CD14-positive monocyte (primary cell): ENCODE results near the gene CDC14C. TPM values are rescaled to one million over a fixed set of nuclear protein-coding genes. Genes with fewer than 3 reads are reported as not detected.

Experiments
- DNase-seq, 3 donors: peaks; one replicate each; pipeline ENCODE4 v3.0.0-alpha.2; 2011 to 2022
- H2AFZ ChIP-seq: 2 replicates; pipeline ENCODE4 v1.6.0; 2012; ENCODE audit warnings: mild to moderate bottlenecking, low read depth, low read length, inconsistent platforms; ENCODE audit not compliant: insufficient read depth, poor library complexity, severe bottlenecking
- H3K27ac ChIP-seq, 2 donors: 1 replicate in 1 of 2; 2 replicates in 1 of 2; pipeline ENCODE4 v1.5.1; 2012 to 2013; ENCODE audit warnings: low read length in 2 of 2, control low read depth in 1 of 2, inconsistent platforms in 1 of 2, low read depth in 1 of 2, mild to moderate bottlenecking in 1 of 2
- H3K27me3 ChIP-seq, 2 donors: one replicate each; pipeline versions ENCODE4 v1.6.0 to v1.6.1; 2011 to 2013; ENCODE audit warnings: low read length in 2 of 2; ENCODE audit not compliant: control insufficient read depth in 2 of 2, insufficient read depth in 2 of 2
- H3K36me3 ChIP-seq, 2 donors: replicated peaks in 1 of 2; 1 replicate in 1 of 2; 2 replicates in 1 of 2; pipeline versions ENCODE4 v1.5.1 to v1.6.1; 2012 to 2013; ENCODE audit warnings: low read length in 2 of 2, control low read depth in 1 of 2, inconsistent platforms in 1 of 2, mild to moderate bottlenecking in 1 of 2; ENCODE audit not compliant: insufficient read depth in 2 of 2, control insufficient read depth in 1 of 2
- H3K4me1 ChIP-seq, 2 donors: 1 replicate in 1 of 2; 2 replicates in 1 of 2; pipeline versions ENCODE4 v1.5.1 to v1.6.1; 2012 to 2013; ENCODE audit warnings: low read length in 2 of 2, control low read depth in 1 of 2, inconsistent platforms in 1 of 2, mild to moderate bottlenecking in 1 of 2, moderate library complexity in 1 of 2; ENCODE audit not compliant: insufficient read depth in 2 of 2, control insufficient read depth in 1 of 2
- H3K4me2 ChIP-seq: replicated peaks from 2 replicates; pipeline ENCODE3; 2012; ENCODE audit warnings: low read length, moderate library complexity, mild to moderate bottlenecking; ENCODE audit not compliant: poor library complexity, severe bottlenecking; ENCODE audit errors: extremely low read depth
- H3K4me3 ChIP-seq, 3 experiments: fragments of 200-600 bp in 1 of 3; sonication (generic) in 1 of 3; replicated peaks in 1 of 3; 1 replicate in 2 of 3; 2 replicates in 1 of 3; pipeline ENCODE4 v1.5.1; 2011 to 2013; ENCODE audit warnings: low read length in 3 of 3, mild to moderate bottlenecking in 3 of 3, control low read depth in 2 of 3, low read depth in 2 of 3, inconsistent platforms in 1 of 3, moderate library complexity in 1 of 3
- H3K79me2 ChIP-seq: 2 replicates; pipeline ENCODE4 v1.6.0; 2012; ENCODE audit warnings: mild to moderate bottlenecking, control low read depth, inconsistent platforms, low read length, moderate library complexity; ENCODE audit not compliant: insufficient read depth
- H3K9ac ChIP-seq: 2 replicates; pipeline ENCODE4 v1.6.0; 2017; ENCODE audit warnings: low read length, mild to moderate bottlenecking; ENCODE audit not compliant: insufficient read depth, poor library complexity, severe bottlenecking
- H3K9me3 ChIP-seq, 2 donors: replicated peaks in 1 of 2; 1 replicate in 1 of 2; 2 replicates in 1 of 2; pipeline versions ENCODE4 v1.5.1 to v1.6.1; 2012 to 2013; ENCODE audit warnings: low read length in 2 of 2, control low read depth in 1 of 2; ENCODE audit not compliant: control insufficient read depth in 1 of 2, insufficient read depth in 1 of 2
- H4K20me1 ChIP-seq: 2 replicates; pipeline ENCODE4 v1.6.0; 2012; ENCODE audit warnings: mild to moderate bottlenecking, low read length, control low read depth, moderate library complexity; ENCODE audit not compliant: insufficient read depth
- H3K27ac Mint-ChIP-seq, 7 donors: one replicate each; pipeline ENCODE4 v1.8.0; 2020; ENCODE audit warnings: mild to moderate bottlenecking in 7 of 7, mixed read lengths in 7 of 7, moderate library complexity in 6 of 7, inconsistent platforms in 2 of 7
- H3K27me3 Mint-ChIP-seq, 3 donors: one replicate each; pipeline ENCODE4 v1.8.0; 2021 to 2022; ENCODE audit warnings: low read depth in 3 of 3, mild to moderate bottlenecking in 3 of 3, mixed read lengths in 3 of 3, moderate library complexity in 3 of 3, inconsistent platforms in 1 of 3
- H3K36me3 Mint-ChIP-seq, 2 donors: one replicate each; pipeline ENCODE4 v1.8.0; 2020; ENCODE audit warnings: mixed read lengths in 2 of 2, inconsistent platforms in 1 of 2, mild to moderate bottlenecking in 1 of 2
- H3K4me1 Mint-ChIP-seq: one replicate; pipeline ENCODE4 v1.8.0; 2020; ENCODE audit warnings: mild to moderate bottlenecking, mixed read lengths
- H3K4me3 Mint-ChIP-seq, 2 donors: one replicate each; pipeline ENCODE4 v1.8.0; 2020; ENCODE audit warnings: mild to moderate bottlenecking in 2 of 2, mixed read lengths in 2 of 2, moderate library complexity in 1 of 2
- H3K9me3 Mint-ChIP-seq, 7 donors: one replicate each; pipeline ENCODE4 v1.8.0; 2020 to 2022; ENCODE audit warnings: mixed read lengths in 7 of 7, mild to moderate bottlenecking in 6 of 7, moderate library complexity in 6 of 7, inconsistent platforms in 2 of 7
- WGBS: methylation state at CpG from one replicate; pipeline ENCODE4 v1.1.5; 2013; ENCODE audit warnings: missing lambda C conversion rate; ENCODE audit not compliant: insufficient coverage; 5-methylcytosine and 5-hydroxymethylcytosine counted together
- intact Hi-C, 2 donors: fragments of 100-400 bp; cut with micrococcal nuclease; formaldehyde crosslinking; loops; one replicate each; pipeline versions ENCODE4 v1.15.0 to v1.15.1; 2023
- polyA plus RNA-seq, 3 donors: library from polyadenylated mRNA; depleted of rRNA in 1 of 3; unstranded in 2 of 3; stranded (reverse) in 1 of 3; fragments of 300-500 nt in 2 of 3; fragments of >200 nt in 1 of 3; fragmentation: Illumina TruSeq in 2 of 3; gene quantifications; 1 replicate in 2 of 3; 2 replicates in 1 of 3; pipeline ENCODE4 v1.2.3, GENCODE V29; 2012 to 2021
- TF ChIP-seq, protein P1 (sequence below): fragments of 200-600 bp; IDR thresholded peaks from one replicate; pipeline ENCODE4 v1.8.0; 2022; ENCODE audit warnings: antibody characterized with exemption, mild to moderate bottlenecking

Gene CDC14C
- polyA plus RNA-seq, 3 donors = not detected

DNA sequence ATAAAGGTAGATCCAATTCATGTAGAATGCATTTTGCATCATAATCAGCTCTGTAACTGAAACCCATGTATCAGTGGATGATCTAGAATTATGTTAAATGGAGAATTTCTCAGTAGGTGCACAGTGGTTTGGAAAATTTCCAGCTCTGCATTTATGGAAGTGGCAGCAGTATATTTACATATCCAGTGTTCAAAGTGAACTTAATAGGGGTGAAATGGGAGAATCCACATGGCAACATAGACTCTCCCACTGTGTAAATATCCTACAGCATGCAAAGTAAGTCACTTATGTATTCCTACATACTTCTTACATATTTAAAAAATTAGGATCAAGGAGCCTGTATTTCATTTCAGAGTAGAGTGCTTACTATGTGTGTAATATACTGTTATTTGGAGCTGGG lies 35.3 kb downstream of the CDC14C start:
- Histone ChIP-seq H3K4me2 (no peak overlapping the region), H3K9ac (no peak overlapping the region), H3K4me1 (peaks cover 6 to 16% of the 10 kb centered on the region in 2 donors), H2AFZ (no peak overlapping the region), H3K4me3 (no peak overlapping the region), H3K27me3 (peaks cover 0 to 3% of the 10 kb centered on the region in 2 donors), H4K20me1 (no peaks in the 10 kb centered on the region), H3K27ac (no peak overlapping the region), H3K9me3 (no peaks in the 10 kb centered on the region), H3K79me2 (no peaks in the 10 kb centered on the region), H3K36me3 (no peaks in the 10 kb centered on the region)
- intact Hi-C loops = no loop called here
- Mint-ChIP-seq H3K27me3 (peaks cover 0 to 4% (median 0%) of the 10 kb centered on the region in 3 donors), H3K9me3 (peaks cover 0 to 4% (median 2%) of the 10 kb centered on the region in 7 donors), H3K4me1 (peaks cover 12% of the 10 kb centered on the region), H3K4me3 (no peak overlapping the region), H3K36me3 (no peaks in the 10 kb centered on the region), H3K27ac (no peak overlapping the region)
- no peak for DNase-seq
- TF ChIP-seq, protein P1, sequence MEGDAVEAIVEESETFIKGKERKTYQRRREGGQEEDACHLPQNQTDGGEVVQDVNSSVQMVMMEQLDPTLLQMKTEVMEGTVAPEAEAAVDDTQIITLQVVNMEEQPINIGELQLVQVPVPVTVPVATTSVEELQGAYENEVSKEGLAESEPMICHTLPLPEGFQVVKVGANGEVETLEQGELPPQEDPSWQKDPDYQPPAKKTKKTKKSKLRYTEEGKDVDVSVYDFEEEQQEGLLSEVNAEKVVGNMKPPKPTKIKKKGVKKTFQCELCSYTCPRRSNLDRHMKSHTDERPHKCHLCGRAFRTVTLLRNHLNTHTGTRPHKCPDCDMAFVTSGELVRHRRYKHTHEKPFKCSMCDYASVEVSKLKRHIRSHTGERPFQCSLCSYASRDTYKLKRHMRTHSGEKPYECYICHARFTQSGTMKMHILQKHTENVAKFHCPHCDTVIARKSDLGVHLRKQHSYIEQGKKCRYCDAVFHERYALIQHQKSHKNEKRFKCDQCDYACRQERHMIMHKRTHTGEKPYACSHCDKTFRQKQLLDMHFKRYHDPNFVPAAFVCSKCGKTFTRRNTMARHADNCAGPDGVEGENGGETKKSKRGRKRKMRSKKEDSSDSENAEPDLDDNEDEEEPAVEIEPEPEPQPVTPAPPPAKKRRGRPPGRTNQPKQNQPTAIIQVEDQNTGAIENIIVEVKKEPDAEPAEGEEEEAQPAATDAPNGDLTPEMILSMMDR = no peak

DNA sequence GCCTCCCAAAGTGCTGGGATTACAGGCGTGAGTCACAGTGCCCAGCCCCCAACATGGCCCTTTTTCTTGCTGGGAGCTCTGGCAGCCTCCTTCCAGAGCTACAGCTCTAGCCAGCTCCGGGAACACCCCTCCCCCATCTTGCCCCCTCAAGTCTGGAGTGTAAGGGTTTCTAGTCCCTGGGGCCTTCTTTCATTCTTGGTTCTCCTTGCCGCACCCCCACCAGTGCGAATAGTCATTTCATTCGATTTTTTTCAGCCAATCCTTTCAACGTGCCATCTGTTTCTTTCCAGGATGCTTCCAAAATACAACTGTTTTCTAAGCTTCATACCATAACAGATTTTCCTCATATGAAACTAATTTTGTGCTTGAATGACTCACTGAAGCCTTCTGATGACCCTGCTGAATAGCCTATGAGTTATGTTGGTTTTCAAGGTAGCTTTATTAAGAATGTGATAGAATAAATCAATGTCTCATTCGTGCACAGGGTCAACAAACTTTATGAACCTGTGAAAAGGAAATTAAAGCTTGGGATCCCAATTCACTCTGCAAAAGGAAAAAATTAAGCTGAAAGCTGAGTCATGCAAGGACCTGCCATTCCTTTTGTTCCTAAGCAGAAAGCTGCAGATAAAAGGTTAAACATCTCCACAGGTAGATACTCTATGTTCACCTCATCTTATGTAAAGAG lies 38.6 kb downstream of the CDC14C start:
- Histone ChIP-seq H3K4me2 (no peak overlapping the region), H3K9me3 (no peaks in the 10 kb centered on the region), H3K79me2 (no peaks in the 10 kb centered on the region), H3K27ac (no peak overlapping the region), H4K20me1 (no peaks in the 10 kb centered on the region), H3K4me1 (peaks cover 7 to 17% of the 10 kb centered on the region in 2 donors), H3K4me3 (no peak overlapping the region), H2AFZ (no peak overlapping the region), H3K36me3 (no peaks in the 10 kb centered on the region), H3K27me3 (peaks cover 0 to 2% of the 10 kb centered on the region in 2 donors), H3K9ac (no peak overlapping the region)
- intact Hi-C loops = no loop called here
- H3K27ac Mint-ChIP-seq = no peak overlapping the region
- no peak overlapping the region for H3K4me3 Mint-ChIP-seq
- H3K4me1 Mint-ChIP-seq = peaks cover 13% of the 10 kb centered on the region
- 92% methylated on average over 3 of the region's 7 CpGs for WGBS
- H3K36me3 Mint-ChIP-seq = no peaks in the 10 kb centered on the region
- H3K9me3 Mint-ChIP-seq = peaks cover 0 to 4% (median 2%) of the 10 kb centered on the region in 7 donors
- peaks cover 0 to 4% (median 0%) of the 10 kb centered on the region in 3 donors for H3K27me3 Mint-ChIP-seq
- TF ChIP-seq, protein P1 = no peak
- DNase-seq = no peak
